ENCODE measurements around the gene CAPN14.

DNA sequence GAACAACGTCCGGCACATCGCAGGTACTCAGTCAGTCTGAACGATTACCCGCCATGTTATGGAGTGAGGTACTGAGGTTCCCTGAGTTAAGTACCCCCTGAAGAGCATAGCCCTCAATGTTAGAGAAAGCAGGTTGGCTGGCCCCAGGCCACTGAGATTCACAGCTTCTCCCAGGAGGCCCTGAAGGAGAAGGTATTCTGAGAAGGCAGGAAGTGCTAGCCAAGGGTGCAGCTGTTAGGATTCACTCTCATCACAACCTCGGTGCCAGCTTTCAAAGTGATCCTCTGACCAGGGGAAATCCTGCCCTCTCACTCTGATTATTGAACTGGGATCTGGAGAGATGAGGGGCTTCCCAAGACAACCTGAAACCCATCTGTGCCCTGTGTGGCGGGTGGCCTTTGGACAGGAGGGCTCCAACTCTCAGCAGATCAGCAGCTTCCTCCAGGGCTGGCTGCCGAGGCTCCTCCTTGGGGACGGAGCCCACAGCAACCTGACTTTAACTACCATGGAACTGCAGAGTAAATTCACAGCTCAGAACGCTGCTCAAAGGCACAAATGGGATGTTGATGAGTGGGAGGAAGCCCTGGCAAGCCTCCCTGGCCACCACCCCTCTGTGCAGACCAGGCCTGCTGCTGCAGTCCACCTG, 24.4 kb upstream of the CAPN14 start:
- TF ChIP-seq, protein P1, sequence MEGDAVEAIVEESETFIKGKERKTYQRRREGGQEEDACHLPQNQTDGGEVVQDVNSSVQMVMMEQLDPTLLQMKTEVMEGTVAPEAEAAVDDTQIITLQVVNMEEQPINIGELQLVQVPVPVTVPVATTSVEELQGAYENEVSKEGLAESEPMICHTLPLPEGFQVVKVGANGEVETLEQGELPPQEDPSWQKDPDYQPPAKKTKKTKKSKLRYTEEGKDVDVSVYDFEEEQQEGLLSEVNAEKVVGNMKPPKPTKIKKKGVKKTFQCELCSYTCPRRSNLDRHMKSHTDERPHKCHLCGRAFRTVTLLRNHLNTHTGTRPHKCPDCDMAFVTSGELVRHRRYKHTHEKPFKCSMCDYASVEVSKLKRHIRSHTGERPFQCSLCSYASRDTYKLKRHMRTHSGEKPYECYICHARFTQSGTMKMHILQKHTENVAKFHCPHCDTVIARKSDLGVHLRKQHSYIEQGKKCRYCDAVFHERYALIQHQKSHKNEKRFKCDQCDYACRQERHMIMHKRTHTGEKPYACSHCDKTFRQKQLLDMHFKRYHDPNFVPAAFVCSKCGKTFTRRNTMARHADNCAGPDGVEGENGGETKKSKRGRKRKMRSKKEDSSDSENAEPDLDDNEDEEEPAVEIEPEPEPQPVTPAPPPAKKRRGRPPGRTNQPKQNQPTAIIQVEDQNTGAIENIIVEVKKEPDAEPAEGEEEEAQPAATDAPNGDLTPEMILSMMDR (conservative IDR thresholded peaks at IDR 0.05), result no peak
- TF ChIP-seq ZFX (IDR thresholded peaks at IDR 0.05), result no peak

Data from C4-2B (cell line).